AG08395 (cell line): ENCODE data around the gene CCNI.
"Not testable (repeated sequence)": the region's sequence is repeated elsewhere in the genome, so short reads cannot be mapped to it uniquely, and the experiment has no call there.

Experiments
- DNase-seq: peaks from one replicate; pipeline ENCODE4 v3.0.0; 2012; ENCODE audit warnings: mixed read lengths, low spot score

Gene CCNI

GRCh38 chr4:77040270-77040669 lies 35.5 kb downstream of the CCNI start:
- DNase-seq = peak; percentile 40

GRCh38 chr4:77039796-77040195 lies 36.0 kb downstream of the CCNI start:
- no peak for DNase-seq

GRCh38 chr4:77037736-77038135 lies 38.1 kb downstream of the CCNI start:
- no peak for DNase-seq

- not testable (repeated sequence) for DNase-seq
Measured at GRCh38 chr4:77037168-77037567, 38.6 kb downstream of the CCNI start.

- DNase-seq = peak; percentile 84
Measured at GRCh38 chr4:77036206-77036605, 39.6 kb downstream of the CCNI start.

- no peak for DNase-seq
Measured at GRCh38 chr4:77035153-77035552, 40.6 kb downstream of the CCNI start.

- no peak for DNase-seq
Measured at GRCh38 chr4:77031544-77031943, 44.2 kb downstream of the CCNI start.

- not testable (repeated sequence) for DNase-seq
Measured at GRCh38 chr4:77029757-77030156, 46.0 kb downstream of the CCNI start.

GRCh38 chr4:77028246-77028645 lies 47.5 kb downstream of the CCNI start:
- no peak for DNase-seq

- DNase-seq = no peak
Measured at GRCh38 chr4:77026322-77026704, 49.5 kb downstream of the CCNI start.

- peak; percentile 35 for DNase-seq
Measured at GRCh38 chr4:77025643-77026321, 50.0 kb downstream of the CCNI start.

- no peak for DNase-seq
Measured at GRCh38 chr4:77023920-77024319, 51.9 kb downstream of the CCNI start.

- peak; percentile 76 for DNase-seq
Measured at GRCh38 chr4:77022560-77023179, 53.1 kb downstream of the CCNI start.

GRCh38 chr4:77021614-77022089 lies 54.1 kb downstream of the CCNI start:
- peak; percentile 78 for DNase-seq

GRCh38 chr4:77020017-77020416 lies 55.8 kb downstream of the CCNI start:
- DNase-seq = no peak

- peak; percentile 56 for DNase-seq
Measured at GRCh38 chr4:77015390-77015789, 60.4 kb downstream of the CCNI start.

GRCh38 chr4:77014256-77014655 lies 61.5 kb downstream of the CCNI start:
- DNase-seq = no peak

GRCh38 chr4:77012726-77013125 lies 63.1 kb downstream of the CCNI start:
- DNase-seq = no peak

- DNase-seq = peak; percentile 79
Measured at GRCh38 chr4:77010841-77011354, 64.9 kb downstream of the CCNI start.

- no peak for DNase-seq
Measured at GRCh38 chr4:77009511-77010115, 66.2 kb downstream of the CCNI start.

GRCh38 chr4:77007358-77008230 lies 68.2 kb downstream of the CCNI start:
- DNase-seq = no peak

GRCh38 chr4:77006753-77007353 lies 68.9 kb downstream of the CCNI start:
- DNase-seq = no peak
